HG03025 (cell line): ENCODE measurements around the gene IL18.
"Not testable (repeated sequence)": the region's sequence is repeated elsewhere in the genome, so short reads cannot be mapped to it uniquely, and the experiment has no call there.

Experiments used
- ATAC-seq: cut with Tn5 transposase; IDR thresholded peaks from one replicate; pipeline ENCODE4 v1.9.1; 2021; ENCODE audit warnings: mild to moderate bottlenecking, moderate library complexity; ENCODE audit not compliant: unreplicated experiment, low FRiP score

The IL18 gene

GRCh38 chr11:112127056-112127455 is 36.8 kb downstream of the IL18 start:
- ATAC-seq, result no peak

GRCh38 chr11:112123129-112123528 is 40.8 kb downstream of the IL18 start:
- ATAC-seq, result no peak

- ATAC-seq, result no peak
These were observed 41.8 kb downstream of the IL18 start for GRCh38 chr11:112121981-112122615.

- no peak for ATAC-seq
These were observed 45.7 kb downstream of the IL18 start for GRCh38 chr11:112118176-112118575.

- no peak for ATAC-seq
These were observed 48.5 kb downstream of the IL18 start for GRCh38 chr11:112115386-112115785.

- no peak for ATAC-seq
These were observed 49.4 kb downstream of the IL18 start for GRCh38 chr11:112114460-112114859.

- no peak for ATAC-seq
These were observed 50.1 kb downstream of the IL18 start for GRCh38 chr11:112113539-112114457.

GRCh38 chr11:112106070-112106469 is 57.8 kb downstream of the IL18 start:
- no peak for ATAC-seq

GRCh38 chr11:112103446-112103845 is 60.4 kb downstream of the IL18 start:
- no peak for ATAC-seq

GRCh38 chr11:112100462-112100861 is 63.4 kb downstream of the IL18 start:
- no peak for ATAC-seq

GRCh38 chr11:112097734-112098528 is 66.0 kb downstream of the IL18 start:
- ATAC-seq, result no peak

- no peak for ATAC-seq
These were observed 67.7 kb downstream of the IL18 start for GRCh38 chr11:112096194-112096593.

GRCh38 chr11:112095302-112095701 is 68.6 kb downstream of the IL18 start:
- ATAC-seq, result not testable (repeated sequence)
